Gastrocnemius medialis (tissue), 4 donors: Measurements from ENCODE around the gene F13A1.

Source experiments
- POLR2A ChIP-seq, 2 donors: fragments of 450-650 bp; IDR thresholded peaks; one replicate each; pipeline ENCODE4 v1.6.1; 2017; ENCODE audit warnings: antibody characterized with exemption in 2 of 2, mild to moderate bottlenecking in 2 of 2, moderate library complexity in 2 of 2
- TF ChIP-seq, protein P1 (sequence below), 5 experiments: fragments of 450-650 bp in 3 of 5; fragments of 200-600 bp in 2 of 5; sonication (generic) in 2 of 5; IDR thresholded peaks in 4 of 5; conservative IDR thresholded peaks in 1 of 5; 1 replicate in 4 of 5; 2 replicates in 1 of 5; pipeline ENCODE4 v1.5.1; 2016 to 2019; ENCODE audit warnings: antibody characterized with exemption in 5 of 5, mild to moderate bottlenecking in 3 of 5, moderate library complexity in 3 of 5

DNA sequence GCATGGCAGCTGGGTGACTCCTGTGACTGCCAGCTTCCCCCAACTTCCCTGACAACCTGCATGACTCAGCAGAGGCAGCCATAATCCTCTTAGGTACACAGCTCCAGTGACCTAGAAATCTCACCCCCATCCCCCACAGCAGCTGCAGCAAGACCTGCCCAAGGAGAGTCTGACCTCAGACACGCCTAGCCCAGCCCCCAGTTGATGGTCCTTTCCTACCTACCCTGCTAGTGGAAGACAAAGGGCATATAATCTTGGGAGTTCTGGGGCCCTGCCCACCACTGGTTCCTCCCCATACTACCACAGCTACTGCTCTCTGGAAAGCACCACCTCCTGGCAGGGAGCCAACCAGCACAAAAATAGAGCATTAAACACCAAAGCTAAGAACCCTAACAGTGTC, 90.2 kb downstream of the F13A1 start:
- TF ChIP-seq, protein P1, sequence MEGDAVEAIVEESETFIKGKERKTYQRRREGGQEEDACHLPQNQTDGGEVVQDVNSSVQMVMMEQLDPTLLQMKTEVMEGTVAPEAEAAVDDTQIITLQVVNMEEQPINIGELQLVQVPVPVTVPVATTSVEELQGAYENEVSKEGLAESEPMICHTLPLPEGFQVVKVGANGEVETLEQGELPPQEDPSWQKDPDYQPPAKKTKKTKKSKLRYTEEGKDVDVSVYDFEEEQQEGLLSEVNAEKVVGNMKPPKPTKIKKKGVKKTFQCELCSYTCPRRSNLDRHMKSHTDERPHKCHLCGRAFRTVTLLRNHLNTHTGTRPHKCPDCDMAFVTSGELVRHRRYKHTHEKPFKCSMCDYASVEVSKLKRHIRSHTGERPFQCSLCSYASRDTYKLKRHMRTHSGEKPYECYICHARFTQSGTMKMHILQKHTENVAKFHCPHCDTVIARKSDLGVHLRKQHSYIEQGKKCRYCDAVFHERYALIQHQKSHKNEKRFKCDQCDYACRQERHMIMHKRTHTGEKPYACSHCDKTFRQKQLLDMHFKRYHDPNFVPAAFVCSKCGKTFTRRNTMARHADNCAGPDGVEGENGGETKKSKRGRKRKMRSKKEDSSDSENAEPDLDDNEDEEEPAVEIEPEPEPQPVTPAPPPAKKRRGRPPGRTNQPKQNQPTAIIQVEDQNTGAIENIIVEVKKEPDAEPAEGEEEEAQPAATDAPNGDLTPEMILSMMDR (IDR thresholded peaks at IDR 0.05 in 4 of 5, conservative IDR thresholded peaks at IDR 0.05 in 1 of 5): no peak
- no peak for TF ChIP-seq POLR2A (IDR thresholded peaks at IDR 0.05)
